IMR-90 (cell line): ENCODE measurements around the gene SIT1. TPM values are rescaled to one million over a fixed set of nuclear protein-coding genes. Genes with fewer than 3 reads are reported as not detected.

ENCODE experiments used
- ATAC-seq: fragments of 200-7000 bp; cut with Tn5 transposase; 2 replicates; pipeline ENCODE4 v1.9.1; 2020; ENCODE audit warnings: low read depth, mild to moderate bottlenecking, moderate library complexity
- BruUV-seq: library from RNA; stranded (reverse); fragments of 400-500 nt; replicated peaks from 2 replicates; lab custom pipeline; 2021; lab: Mats Ljungman, UMichigan
- CTCF ChIA-PET: fragments of 300-600 bp; formaldehyde crosslinking; extraction: SDS; loops from one replicate; lab custom pipeline; 2021; ENCODE audit warnings: antibody characterized with exemption; lab: Yijun Ruan, JAX
- POLR2A ChIA-PET: fragments of 300-600 bp; sonication (Branson Sonifier 250); formaldehyde crosslinking; loops from one replicate; lab custom pipeline; 2022; ENCODE audit warnings: antibody characterized with exemption; ENCODE audit not compliant: unreplicated experiment; lab: Charles Lee
- DNase-seq: peaks from one replicate; pipeline ENCODE4 v3.0.0; 2013
- H2AFZ ChIP-seq: replicated peaks from 2 replicates; pipeline ENCODE3; 2013; ENCODE audit warnings: low read length, mild to moderate bottlenecking; ENCODE audit not compliant: poor library complexity
- H2AK5ac ChIP-seq: 2 replicates; pipeline ENCODE4 v1.6.1; 2013; ENCODE audit warnings: low read depth, low read length, inconsistent platforms
- H2AK9ac ChIP-seq: replicated peaks from 2 replicates; pipeline ENCODE3; 2013; ENCODE audit warnings: mild to moderate bottlenecking, low read depth, low read length, moderate library complexity; ENCODE audit not compliant: poor library complexity
- H2BK120ac ChIP-seq: 2 replicates; pipeline ENCODE4 v1.6.1; 2013; ENCODE audit warnings: low read depth, low read length, inconsistent platforms
- H2BK15ac ChIP-seq: 3 replicates; pipeline ENCODE4 v1.6.1; 2013; ENCODE audit warnings: low read depth, low read length, inconsistent platforms
- H2BK20ac ChIP-seq: 2 replicates; pipeline ENCODE4 v1.6.1; 2013; ENCODE audit warnings: low read depth, mild to moderate bottlenecking, inconsistent platforms, low read length, moderate library complexity
- H2BK5ac ChIP-seq: 2 replicates; pipeline ENCODE4 v1.6.1; 2013; ENCODE audit warnings: mild to moderate bottlenecking, low read depth, low read length, inconsistent platforms; ENCODE audit not compliant: poor library complexity, severe bottlenecking
- H3K14ac ChIP-seq: replicated peaks from 2 replicates; pipeline ENCODE4 v1.6.1; 2013; ENCODE audit warnings: low read depth, low read length, inconsistent platforms
- H3K18ac ChIP-seq: 2 replicates; pipeline ENCODE4 v1.6.1; 2013; ENCODE audit warnings: low read depth, low read length, control low read depth
- H3K23ac ChIP-seq: 2 replicates; pipeline ENCODE4 v1.6.1; 2013; ENCODE audit warnings: low read depth, low read length, inconsistent platforms
- H3K27ac ChIP-seq: 2 replicates; pipeline ENCODE4 v1.5.1; 2013; ENCODE audit warnings: mild to moderate bottlenecking, control low read depth, low read length; ENCODE audit not compliant: insufficient read depth
- H3K27me3 ChIP-seq: 2 replicates; pipeline ENCODE4 v1.6.1; 2013; ENCODE audit warnings: low read length; ENCODE audit not compliant: control insufficient read depth, insufficient read depth
- H3K36me3 ChIP-seq: 2 replicates; pipeline ENCODE4 v1.6.1; 2013; ENCODE audit warnings: low read length, mixed read lengths; ENCODE audit not compliant: control insufficient read depth, insufficient read depth
- H3K4ac ChIP-seq: 2 replicates; pipeline ENCODE4 v1.6.1; 2013; ENCODE audit warnings: low read depth, low read length, inconsistent platforms
- H3K4me1 ChIP-seq: 2 replicates; pipeline ENCODE4 v1.6.1; 2013; ENCODE audit warnings: low read length, mixed read lengths; ENCODE audit not compliant: control insufficient read depth, insufficient read depth
- H3K4me2 ChIP-seq: 2 replicates; pipeline ENCODE4 v1.6.1; 2013; ENCODE audit warnings: low read depth, mild to moderate bottlenecking, control low read depth, low read length, moderate library complexity
- H3K4me3 ChIP-seq: 2 replicates; pipeline ENCODE4 v1.5.1; 2013; ENCODE audit warnings: low read depth, mild to moderate bottlenecking, control low read depth, low read length, moderate library complexity; ENCODE audit not compliant: insufficient read depth
- H3K56ac ChIP-seq: 2 replicates; pipeline ENCODE4 v1.6.1; 2013; ENCODE audit warnings: low read length, inconsistent platforms; ENCODE audit not compliant: insufficient read depth; ENCODE audit errors: extremely low read depth
- H3K79me1 ChIP-seq, 2 experiments: 2 replicates each; pipeline ENCODE4 v1.6.1; 2013; ENCODE audit warnings: low read length in 2 of 2, inconsistent platforms in 1 of 2, low read depth in 1 of 2
- H3K9ac ChIP-seq: 2 replicates; pipeline ENCODE4 v1.6.1; 2013; ENCODE audit warnings: low read depth, low read length, control low read depth
- H3K9me1 ChIP-seq: 2 replicates; pipeline ENCODE4 v1.6.1; 2013; ENCODE audit warnings: low read length, inconsistent platforms; ENCODE audit not compliant: insufficient read depth
- H3K9me3 ChIP-seq: 2 replicates; pipeline ENCODE4 v1.6.1; 2013; ENCODE audit warnings: low read length; ENCODE audit not compliant: control insufficient read depth, insufficient read depth
- H4K20me1 ChIP-seq: 2 replicates; pipeline ENCODE4 v1.6.1; 2013; ENCODE audit warnings: low read length, inconsistent platforms; ENCODE audit not compliant: insufficient read depth
- H4K5ac ChIP-seq: 2 replicates; pipeline ENCODE4 v1.6.1; 2013; ENCODE audit warnings: mild to moderate bottlenecking, low read depth, low read length, control low read depth
- H4K8ac ChIP-seq, 2 experiments: 2 replicates each; pipeline ENCODE4 v1.6.1; 2013; ENCODE audit warnings: low read depth in 2 of 2, low read length in 2 of 2, control low read depth in 1 of 2, inconsistent platforms in 1 of 2
- H4K91ac ChIP-seq: 2 replicates; pipeline ENCODE4 v1.6.1; 2013; ENCODE audit warnings: low read depth, low read length, inconsistent platforms; ENCODE audit not compliant: insufficient read depth
- CEBPB ChIP-seq: IDR thresholded peaks from 2 replicates; pipeline ENCODE4 v1.6.1; 2012; ENCODE audit warnings: low read depth, low read length, improper control_type of control experiment
- FOS ChIP-seq: fragments of 150-350 bp; IDR thresholded peaks from 2 replicates; pipeline ENCODE4 v1.6.1; 2016; ENCODE audit warnings: low read depth, low read length
- MAFK ChIP-seq: IDR thresholded peaks from 2 replicates; pipeline ENCODE4 v1.6.1; 2012; ENCODE audit warnings: low read depth, low read length, improper control_type of control experiment
- MAZ ChIP-seq: IDR thresholded peaks from 2 replicates; pipeline ENCODE4 v1.6.1; 2012; ENCODE audit warnings: low read depth, mild to moderate bottlenecking, low read length, improper control_type of control experiment, moderate library complexity, borderline replicate concordance
- MXI1 ChIP-seq: IDR thresholded peaks from 2 replicates; pipeline ENCODE4 v1.6.1; 2012; ENCODE audit warnings: low read depth, mild to moderate bottlenecking, low read length, moderate library complexity, borderline replicate concordance
- NFE2L2 ChIP-seq: fragments of 150-350 bp; IDR thresholded peaks from 2 replicates; pipeline ENCODE4 v1.6.1; 2016; ENCODE audit warnings: low read depth, mild to moderate bottlenecking, low read length
- POLR2A ChIP-seq: IDR thresholded peaks from 2 replicates; pipeline ENCODE4 v1.6.1; 2012; ENCODE audit warnings: mild to moderate bottlenecking, low read depth, low read length
- RCOR1 ChIP-seq: IDR thresholded peaks from 2 replicates; pipeline ENCODE4 v1.6.1; 2012; ENCODE audit warnings: mild to moderate bottlenecking, low read length, improper control_type of control experiment; ENCODE audit not compliant: insufficient replicate concordance
- RFX5 ChIP-seq: IDR thresholded peaks from 2 replicates; pipeline ENCODE4 v1.8.0; 2012; ENCODE audit warnings: low read depth, mild to moderate bottlenecking, low read length, moderate library complexity
- WGBS, 2 experiments: methylation state at CpG; one replicate each; pipeline versions ENCODE4 v1.1.5 to v1.1.7; 2013; ENCODE audit warnings: missing lambda C conversion rate in 2 of 2; ENCODE audit not compliant: insufficient read length in 1 of 2; ENCODE audit errors: extremely low coverage in 2 of 2; 5-methylcytosine and 5-hydroxymethylcytosine counted together
- dilution Hi-C: fragments of 300-500 bp; cut with HindIII; formaldehyde crosslinking; loops from one replicate; pipeline ENCODE4 v1.14.3; 2018; ENCODE audit warnings: low sequenced_read_pairs; ENCODE audit not compliant: unreplicated experiment
- in situ Hi-C: fragments of 300-500 bp; cut with MboI; formaldehyde crosslinking; loops from 3 replicates; pipeline ENCODE4 v1.14.3; 2019; ENCODE audit warnings: low sequenced_read_pairs, inconsistent platforms, mixed read lengths
- intact Hi-C: fragments of 100-400 bp; cut with micrococcal nuclease; formaldehyde crosslinking; loops from 2 replicates; pipeline ENCODE4 v1.10.0; 2022
- polyA plus RNA-seq, 3 experiments: library from polyadenylated mRNA; depleted of rRNA; stranded (reverse); fragments of >200 nt; gene quantifications; 2 replicates each; pipeline ENCODE4 v1.2.3, GENCODE V29; 2012; ENCODE audit warnings: low replicate concordance in 1 of 3
- total RNA-seq: library from RNA; depleted of rRNA; stranded (reverse); fragments of >200 nt; gene quantifications from 2 replicates; pipeline ENCODE4 v1.2.3, GENCODE V29; 2012
- TF ChIP-seq, protein P1 (sequence below): conservative IDR thresholded peaks from 2 replicates; pipeline ENCODE4 v1.5.1; 2012; ENCODE audit warnings: mild to moderate bottlenecking, low read depth, low read length, improper control_type of control experiment
- TF ChIP-seq, protein P2 (sequence below): fragments of 150-350 bp; IDR thresholded peaks from 2 replicates; pipeline ENCODE4 v1.6.1; 2017; ENCODE audit warnings: mild to moderate bottlenecking, antibody characterized with exemption, low read length, low read depth
- TF ChIP-seq, protein P3 (sequence below): fragments of 150-350 bp; IDR thresholded peaks from 2 replicates; pipeline ENCODE4 v1.6.1; 2016; ENCODE audit warnings: low read depth, mild to moderate bottlenecking, low read length, moderate library complexity, borderline replicate concordance

SIT1 gene
- total and polyA plus RNA-seq, 2 of the 4 experiments (the other 2 are of a cell fraction) = not detected

DNA sequence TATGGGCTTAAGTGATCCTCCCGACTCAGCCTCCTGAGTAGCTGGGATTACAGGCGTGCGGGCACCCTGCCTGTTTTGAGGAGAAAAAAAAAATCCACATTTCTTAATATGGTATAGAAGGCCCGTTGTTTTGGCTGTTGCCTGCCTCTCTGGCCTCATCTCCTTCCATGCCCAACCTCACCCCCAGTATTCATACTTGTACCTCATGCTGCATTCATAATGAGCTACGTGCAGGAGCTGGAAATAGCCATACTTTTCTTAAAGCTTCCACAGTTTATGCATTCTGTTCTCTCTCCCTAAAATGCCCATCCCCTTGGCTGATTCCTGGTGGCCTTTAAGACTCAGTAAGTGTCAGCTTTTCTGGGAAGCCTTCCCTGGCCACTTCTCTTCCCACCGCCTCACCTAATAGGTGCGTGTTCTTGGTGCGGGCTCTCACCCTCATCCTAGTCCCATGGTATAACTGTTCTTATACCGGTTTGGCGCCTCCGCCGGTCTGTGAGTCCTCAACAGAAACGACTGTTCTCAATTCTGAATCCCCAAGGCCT is 41.1 kb upstream of the SIT1 start:
- Histone ChIP-seq H3K9me3 (no peaks in the 10 kb centered on the region), H3K18ac (no peak overlapping the region; the same call in 1 of the 2 replicates), H3K9ac (peak overlapping the region; percentile 95; the same call in 1 of the 2 replicates), H4K5ac (peak overlapping the region; percentile 37), H3K79me1 (peaks cover 0 to 53% of the 10 kb centered on the region in 2 experiments), H4K20me1 (peaks cover 37% of the 10 kb centered on the region), H2BK5ac (peak overlapping the region; percentile 98), H4K8ac (peak overlapping the region; percentile 93 to 96; a peak in 3 of 4 replicates), H3K14ac (peak overlapping the region; percentile 91; the same call in 1 of the 2 replicates), H4K91ac (peak overlapping the region; percentile 97; the same call in 1 of the 2 replicates), H3K4me2 (no peak overlapping the region), H3K23ac (peak overlapping the region; percentile 84; the same call in 1 of the 2 replicates), H3K4me3 (no peak overlapping the region), H2BK20ac (no peak overlapping the region), H3K36me3 (peaks cover 27% of the 10 kb centered on the region), H3K27me3 (no peaks in the 10 kb centered on the region), H2AFZ (no peak overlapping the region), H3K4ac (peak overlapping the region; percentile 96), H3K4me1 (peaks cover 15% of the 10 kb centered on the region), H2AK9ac (peak overlapping the region; percentile 19), H3K9me1 (peaks cover 22% of the 10 kb centered on the region), H3K27ac (peak overlapping the region; percentile 98; the same call in 1 of the 2 replicates), H2BK120ac (0 out of 2 replicates have a peak overlapping the region, but pooled peaks have one; percentile 4), H2AK5ac (peak overlapping the region; percentile 12), H2BK15ac (no peak overlapping the region), H3K56ac (no peak overlapping the region)
- intact Hi-C loops (loop anchor here (2.0 to 5.0 kb wide), 2 partner anchors 35 to 37 kb away; partner anchors contain the start of genes CCDC107 and RMRP), in situ Hi-C loops (no loop called here), dilution Hi-C loops (no loop called here)
- POLR2A ChIA-PET = interaction anchor here (0.6 to 2.3 kb wide), 2 partner anchors 9 to 36 kb away, joined by 3 to 23 read pairs; no protein-coding TSS in a partner anchor
- TF ChIP-seq FOS (no peak), MAFK (no peak), POLR2A (no peak), MAZ (no peak), MXI1 (no peak), RCOR1 (no peak), CEBPB (no peak), NFE2L2 (no peak), RFX5 (no peak)
- TF ChIP-seq, protein P1, sequence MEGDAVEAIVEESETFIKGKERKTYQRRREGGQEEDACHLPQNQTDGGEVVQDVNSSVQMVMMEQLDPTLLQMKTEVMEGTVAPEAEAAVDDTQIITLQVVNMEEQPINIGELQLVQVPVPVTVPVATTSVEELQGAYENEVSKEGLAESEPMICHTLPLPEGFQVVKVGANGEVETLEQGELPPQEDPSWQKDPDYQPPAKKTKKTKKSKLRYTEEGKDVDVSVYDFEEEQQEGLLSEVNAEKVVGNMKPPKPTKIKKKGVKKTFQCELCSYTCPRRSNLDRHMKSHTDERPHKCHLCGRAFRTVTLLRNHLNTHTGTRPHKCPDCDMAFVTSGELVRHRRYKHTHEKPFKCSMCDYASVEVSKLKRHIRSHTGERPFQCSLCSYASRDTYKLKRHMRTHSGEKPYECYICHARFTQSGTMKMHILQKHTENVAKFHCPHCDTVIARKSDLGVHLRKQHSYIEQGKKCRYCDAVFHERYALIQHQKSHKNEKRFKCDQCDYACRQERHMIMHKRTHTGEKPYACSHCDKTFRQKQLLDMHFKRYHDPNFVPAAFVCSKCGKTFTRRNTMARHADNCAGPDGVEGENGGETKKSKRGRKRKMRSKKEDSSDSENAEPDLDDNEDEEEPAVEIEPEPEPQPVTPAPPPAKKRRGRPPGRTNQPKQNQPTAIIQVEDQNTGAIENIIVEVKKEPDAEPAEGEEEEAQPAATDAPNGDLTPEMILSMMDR = no peak
- TF ChIP-seq, protein P2, sequence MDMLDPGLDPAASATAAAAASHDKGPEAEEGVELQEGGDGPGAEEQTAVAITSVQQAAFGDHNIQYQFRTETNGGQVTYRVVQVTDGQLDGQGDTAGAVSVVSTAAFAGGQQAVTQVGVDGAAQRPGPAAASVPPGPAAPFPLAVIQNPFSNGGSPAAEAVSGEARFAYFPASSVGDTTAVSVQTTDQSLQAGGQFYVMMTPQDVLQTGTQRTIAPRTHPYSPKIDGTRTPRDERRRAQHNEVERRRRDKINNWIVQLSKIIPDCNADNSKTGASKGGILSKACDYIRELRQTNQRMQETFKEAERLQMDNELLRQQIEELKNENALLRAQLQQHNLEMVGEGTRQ = no peak
- TF ChIP-seq, protein P3, sequence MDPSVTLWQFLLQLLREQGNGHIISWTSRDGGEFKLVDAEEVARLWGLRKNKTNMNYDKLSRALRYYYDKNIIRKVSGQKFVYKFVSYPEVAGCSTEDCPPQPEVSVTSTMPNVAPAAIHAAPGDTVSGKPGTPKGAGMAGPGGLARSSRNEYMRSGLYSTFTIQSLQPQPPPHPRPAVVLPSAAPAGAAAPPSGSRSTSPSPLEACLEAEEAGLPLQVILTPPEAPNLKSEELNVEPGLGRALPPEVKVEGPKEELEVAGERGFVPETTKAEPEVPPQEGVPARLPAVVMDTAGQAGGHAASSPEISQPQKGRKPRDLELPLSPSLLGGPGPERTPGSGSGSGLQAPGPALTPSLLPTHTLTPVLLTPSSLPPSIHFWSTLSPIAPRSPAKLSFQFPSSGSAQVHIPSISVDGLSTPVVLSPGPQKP = no peak
- CTCF ChIA-PET = interaction anchor here (0.6 to 0.9 kb wide), 3 partner anchors 9 to 31 kb away, joined by 4 to 5 read pairs (median 4); no protein-coding TSS in a partner anchor
- BruUV-seq = no TSS peak
- DNase-seq (no peak), ATAC-seq (no peak)
- WGBS, 2 experiments = 80% methylated on average over 1 of the region's 13 CpGs; no CpG with 5 or more reads in 1 of the 2 experiments
